HPDE6-E6E7 (cell line): ENCODE results near the gene PSME3IP1.
A peak's percentile ranks its signal among the peaks of the same experiment; 100 is the strongest.
"Not testable (repeated sequence)": the region's sequence is repeated elsewhere in the genome, so short reads cannot be mapped to it uniquely, and the experiment has no call there.

Experiments
- DNase-seq: peaks from one replicate; pipeline ENCODE4 v3.0.0; 2011; ENCODE audit warnings: missing footprints; ENCODE audit errors: extremely low spot score

The PSME3IP1 gene

GRCh38 chr16:57200321-57200720 lies 14.5 kb upstream of the PSME3IP1 start:
- not testable (repeated sequence) for DNase-seq

- DNase-seq = no peak
Observed at GRCh38 chr16:57196753-57197152, 10.9 kb upstream of the PSME3IP1 start.

DNA sequence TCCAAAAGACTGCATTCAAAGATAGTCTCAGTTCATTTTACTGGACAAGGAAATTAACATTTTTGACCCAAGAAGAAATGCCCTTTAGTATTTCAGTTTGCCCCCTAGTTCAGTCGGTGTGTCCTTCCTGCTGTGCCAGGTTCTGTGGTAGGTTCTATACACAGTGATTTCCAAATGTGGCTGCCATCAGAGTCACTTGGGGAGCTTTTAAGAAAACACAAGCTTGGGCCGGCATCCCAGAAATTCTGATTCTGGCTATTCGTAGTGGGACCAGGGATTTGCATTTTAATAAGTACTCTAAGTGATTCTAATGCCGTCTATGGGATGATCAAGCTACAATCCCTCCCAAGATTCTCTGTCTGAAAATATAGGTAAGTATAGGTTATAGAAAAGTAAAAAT lies 10.4 kb upstream of the PSME3IP1 start:
- no peak for DNase-seq

- peak; percentile 88 for DNase-seq
Observed at GRCh38 chr16:57194512-57194911, 8.7 kb upstream of the PSME3IP1 start.

DNA sequence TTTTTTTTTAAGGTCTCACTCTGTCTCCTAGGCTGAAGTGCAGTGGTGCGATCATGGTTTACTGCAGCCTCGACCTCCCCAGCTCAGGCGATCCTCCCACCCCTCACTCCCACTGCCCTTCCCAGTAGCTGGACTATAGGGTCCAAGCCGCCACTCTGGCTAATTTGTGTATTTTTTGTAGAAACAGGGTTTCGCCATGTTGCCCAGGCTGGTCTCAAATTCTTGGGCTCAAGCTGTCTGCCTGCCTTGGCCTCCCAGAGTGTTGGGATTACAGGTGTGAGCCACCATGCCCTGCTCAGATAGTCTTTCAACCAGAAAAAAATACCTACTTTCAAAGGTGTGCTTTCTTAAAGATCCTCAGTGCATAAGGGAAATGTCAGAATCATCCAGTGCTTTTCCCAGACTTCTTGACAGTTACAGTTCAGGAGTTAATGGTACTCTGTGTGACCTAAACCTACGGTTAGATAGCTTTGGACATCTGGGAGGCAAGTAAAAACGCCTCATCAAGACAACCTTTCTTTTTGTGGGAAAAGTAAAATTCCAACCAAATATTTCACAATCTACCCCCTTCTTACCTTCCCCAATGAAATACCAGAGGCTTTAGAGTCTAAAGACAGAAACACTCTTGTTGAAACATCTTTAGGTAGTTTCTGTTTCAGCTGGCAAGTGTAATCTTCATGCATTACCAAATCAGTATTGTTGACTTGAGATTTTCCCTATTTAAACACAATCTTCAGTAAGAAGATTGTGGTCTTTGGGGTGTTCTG lies 7.1 kb upstream of the PSME3IP1 start:
- DNase-seq = no peak

GRCh38 chr16:57192146-57192545 lies 6.3 kb upstream of the PSME3IP1 start:
- DNase-seq = no peak

- DNase-seq = peak; percentile 29
Observed at GRCh38 chr16:57191056-57191571, 5.3 kb upstream of the PSME3IP1 start.

- no peak for DNase-seq
Observed at GRCh38 chr16:57190136-57190535, 4.3 kb upstream of the PSME3IP1 start.

GRCh38 chr16:57189527-57189926 lies 3.7 kb upstream of the PSME3IP1 start:
- DNase-seq = not testable (repeated sequence)

DNA sequence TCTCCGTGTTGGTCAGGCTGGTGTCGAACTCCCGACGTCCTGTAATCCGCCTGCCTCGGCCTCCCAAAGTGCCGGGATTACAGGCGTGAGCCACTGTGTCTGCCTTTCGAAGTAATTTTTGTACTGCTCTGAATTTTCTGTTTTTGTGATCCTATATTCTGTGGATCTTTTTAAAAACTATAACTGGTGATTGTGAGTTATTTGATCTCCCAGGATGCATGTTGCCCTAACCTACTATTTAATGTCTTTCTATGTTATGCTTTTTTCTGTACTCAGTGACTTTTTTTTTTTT lies 2.8 kb upstream of the PSME3IP1 start:
- DNase-seq = no peak

- DNase-seq = not testable (repeated sequence)
Observed at GRCh38 chr16:57187902-57188710, 2.3 kb upstream of the PSME3IP1 start.

GRCh38 chr16:57186872-57187854 lies 1.3 kb upstream of the PSME3IP1 start:
- no peak for DNase-seq

DNA sequence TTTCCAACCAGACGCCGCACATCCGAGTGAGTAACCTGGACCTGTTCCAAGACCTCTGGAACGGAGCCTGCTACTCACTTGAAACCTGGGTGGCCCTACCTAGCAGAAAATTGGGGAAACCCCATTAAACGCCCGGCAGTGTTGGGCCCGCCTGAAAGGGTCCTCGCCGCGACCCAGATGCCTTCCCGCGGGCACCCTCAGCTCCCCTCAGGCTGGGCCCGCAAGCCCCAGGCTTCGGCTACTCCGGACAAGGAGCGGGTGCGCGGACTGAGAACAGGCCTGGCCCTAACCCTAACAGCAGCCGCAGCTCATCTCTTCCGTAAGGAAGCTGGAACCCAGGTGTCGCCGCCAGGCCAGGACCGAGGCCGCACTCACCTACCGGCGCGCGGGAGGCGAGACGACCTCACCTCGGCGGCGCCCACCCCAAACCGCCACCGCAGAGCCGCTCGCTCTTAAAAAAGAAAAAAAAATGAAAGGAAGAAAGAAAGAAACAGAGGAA lies 344 bp downstream of the PSME3IP1 start:
- DNase-seq = peak; percentile 59

- DNase-seq = no peak
Observed at GRCh38 chr16:57184887-57185445, 873 bp downstream of the PSME3IP1 start.

GRCh38 chr16:57184113-57184512 lies 1.7 kb downstream of the PSME3IP1 start:
- no peak for DNase-seq

DNA sequence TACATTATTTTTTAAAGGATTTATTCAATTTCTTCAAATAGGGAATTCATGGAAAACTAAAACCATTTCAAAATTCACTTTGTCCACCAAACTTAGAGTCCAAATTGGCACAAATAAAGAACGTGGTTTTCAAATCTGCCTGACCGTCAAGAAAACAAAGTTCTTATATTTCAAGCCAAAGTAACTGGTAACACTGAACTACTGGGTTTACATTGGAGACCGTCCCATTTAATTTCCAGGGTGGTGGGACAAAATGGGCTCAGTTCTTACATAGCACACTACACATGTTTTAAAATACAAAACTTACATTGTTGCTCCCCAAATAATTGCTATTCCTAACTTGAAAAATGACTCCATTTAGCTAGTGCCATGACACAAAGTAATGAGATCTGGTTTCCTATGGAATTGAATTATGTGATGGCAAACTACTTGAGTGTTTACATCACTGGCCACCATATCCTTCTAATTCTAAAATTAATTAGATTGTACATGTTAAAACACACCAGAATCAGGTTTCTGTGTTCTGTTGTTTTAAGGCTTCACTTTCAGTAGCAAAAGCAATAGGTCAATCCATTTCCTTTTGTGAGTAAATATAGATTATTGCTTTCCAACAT lies 6.5 kb downstream of the PSME3IP1 start:
- DNase-seq = no peak

DNA sequence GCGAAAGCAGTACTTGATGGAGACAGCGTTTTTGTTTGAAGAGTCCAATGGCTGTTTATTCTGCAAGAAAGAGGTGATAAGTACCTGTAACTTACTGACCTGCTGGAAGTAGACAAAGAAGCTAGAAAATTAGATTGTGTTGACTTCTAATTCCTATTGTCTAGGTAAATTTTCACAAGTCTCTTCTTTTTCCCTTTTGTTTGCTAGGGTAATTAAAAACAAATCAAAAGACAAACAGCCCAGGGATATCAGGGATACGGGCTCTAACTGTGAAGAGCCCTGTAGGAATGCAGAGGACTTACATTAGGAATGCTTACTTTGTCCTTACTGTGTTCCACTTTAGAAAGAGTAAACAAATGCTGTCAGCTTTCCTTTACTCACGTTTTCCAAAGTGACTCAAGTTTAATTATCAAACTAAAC lies 7.0 kb downstream of the PSME3IP1 start:
- DNase-seq = no peak

DNA sequence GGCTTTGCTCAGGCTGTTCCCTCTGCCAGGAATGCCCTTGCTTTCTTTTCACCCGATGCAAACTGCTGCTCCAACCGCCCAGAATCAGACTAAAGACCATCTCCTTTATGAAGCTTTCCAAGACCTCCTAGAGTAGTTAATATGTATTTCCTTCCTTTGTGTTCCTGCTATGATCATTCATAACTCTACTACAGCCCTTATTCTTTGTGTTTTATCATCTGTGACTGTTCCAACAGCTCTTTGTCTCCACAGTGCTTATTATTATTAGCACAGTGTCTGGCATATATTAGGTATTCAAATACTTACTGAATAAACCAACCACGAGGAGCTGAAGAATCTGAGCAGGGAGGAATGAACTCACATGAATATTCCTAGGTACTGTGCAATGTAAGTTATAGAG lies 7.6 kb downstream of the PSME3IP1 start:
- no peak for DNase-seq

DNA sequence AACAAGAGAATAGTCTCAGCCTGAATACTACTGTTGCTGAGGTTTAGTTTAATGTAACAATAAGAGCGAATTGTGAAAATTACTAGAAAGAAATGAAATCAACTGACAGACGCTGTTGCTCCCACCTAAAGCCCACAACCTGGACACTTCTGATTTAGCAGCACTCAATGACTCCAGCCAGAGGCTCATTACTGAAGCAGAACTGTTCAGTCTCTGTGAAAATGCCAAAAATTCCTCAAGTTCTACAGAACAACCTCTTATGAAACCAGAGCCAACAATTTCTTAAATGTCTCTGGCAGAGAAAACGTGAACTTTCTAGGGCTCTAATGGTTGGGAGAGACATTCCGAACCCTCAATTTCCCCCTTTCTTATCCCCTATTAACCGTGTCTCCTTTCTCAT lies 9.9 kb downstream of the PSME3IP1 start:
- DNase-seq = no peak

GRCh38 chr16:57172721-57173290 lies 13.0 kb downstream of the PSME3IP1 start:
- no peak for DNase-seq
